Upper lobe of left lung (tissue), 6 donors: ENCODE results near the gene DGLUCY. TPM values are rescaled to one million over a fixed set of nuclear protein-coding genes. Genes with fewer than 3 reads are reported as not detected.

Source experiments
- ATAC-seq, 2 donors: fragments of 200-7000 bp; cut with Tn5 transposase; one replicate each; pipeline ENCODE4 v1.9.1; 2022; ENCODE audit warnings: mild to moderate bottlenecking in 2 of 2, moderate library complexity in 2 of 2; ENCODE audit not compliant: low FRiP score in 2 of 2
- DNase-seq, 2 donors: peaks; one replicate each; pipeline ENCODE4 v3.0.0-alpha.2; 2019 to 2020
- H3K27ac ChIP-seq, 4 donors: fragments of 200-600 bp; sonication (generic); one replicate each; pipeline ENCODE4 v1.5.1; 2016 to 2019
- H3K27me3 ChIP-seq, 4 donors: fragments of 200-600 bp; sonication (generic); one replicate each; pipeline ENCODE4 v1.5.1; 2017 to 2019
- H3K36me3 ChIP-seq, 4 donors: fragments of 200-600 bp; sonication (generic); one replicate each; pipeline ENCODE4 v1.5.1; 2016 to 2019
- H3K4me1 ChIP-seq, 4 donors: fragments of 200-600 bp; sonication (generic); one replicate each; pipeline ENCODE4 v1.5.1; 2018 to 2019
- H3K4me3 ChIP-seq, 4 donors: fragments of 200-600 bp; sonication (generic); one replicate each; pipeline ENCODE4 v1.5.1; 2017 to 2019; ENCODE audit warnings: mild to moderate bottlenecking in 2 of 4, moderate library complexity in 1 of 4
- H3K9me3 ChIP-seq, 4 donors: fragments of 200-600 bp; sonication (generic); one replicate each; pipeline ENCODE4 v1.5.1; 2018 to 2019
- EP300 ChIP-seq, 4 donors: sonication (generic); formaldehyde crosslinking; IDR thresholded peaks; one replicate each; pipeline ENCODE4 v1.5.1; 2017; ENCODE audit warnings: antibody characterized with exemption in 4 of 4, control low read depth in 2 of 4
- POLR2A ChIP-seq, 4 donors: fragments of 450-650 bp; IDR thresholded peaks; one replicate each; pipeline ENCODE4 v1.5.1; 2016 to 2017; ENCODE audit warnings: antibody characterized with exemption in 4 of 4, mild to moderate bottlenecking in 2 of 4
- POLR2AphosphoS5 ChIP-seq, 2 donors: sonication (generic); formaldehyde crosslinking; IDR thresholded peaks; one replicate each; pipeline ENCODE4 v1.5.1; 2017; ENCODE audit warnings: antibody characterized with exemption in 2 of 2
- WGBS, 2 donors: methylation state at CpG; one replicate each; pipeline ENCODE4 v1.1.5; 2017 to 2018; 5-methylcytosine and 5-hydroxymethylcytosine counted together
- total RNA-seq, 6 donors: library from RNA; depleted of rRNA in 4 of 6; stranded (reverse); fragments of >200 nt in 4 of 6; gene quantifications; one replicate each; pipeline versions ENCODE4 v1.1.0 to v1.2.1, GENCODE V29; 2016 to 2021
- TF ChIP-seq, protein P1 (sequence below), 6 experiments: fragments of 450-650 bp in 4 of 6; fragments of 200-600 bp in 2 of 6; sonication (generic) in 2 of 6; IDR thresholded peaks; one replicate each; pipeline ENCODE4 v1.5.1; 2016 to 2019; ENCODE audit warnings: antibody characterized with exemption in 6 of 6
- donor health status: DM: no; HTN: no; CAD: no; lungs with moderate emphysema.
- donor health status: DM: no; HTN: yes; CAD: no; lungs with severe emphysema.

DGLUCY gene
- total RNA-seq, 6 donors from 2014 or later, result 54.7 to 141 (median 80.3) TPM

DNA sequence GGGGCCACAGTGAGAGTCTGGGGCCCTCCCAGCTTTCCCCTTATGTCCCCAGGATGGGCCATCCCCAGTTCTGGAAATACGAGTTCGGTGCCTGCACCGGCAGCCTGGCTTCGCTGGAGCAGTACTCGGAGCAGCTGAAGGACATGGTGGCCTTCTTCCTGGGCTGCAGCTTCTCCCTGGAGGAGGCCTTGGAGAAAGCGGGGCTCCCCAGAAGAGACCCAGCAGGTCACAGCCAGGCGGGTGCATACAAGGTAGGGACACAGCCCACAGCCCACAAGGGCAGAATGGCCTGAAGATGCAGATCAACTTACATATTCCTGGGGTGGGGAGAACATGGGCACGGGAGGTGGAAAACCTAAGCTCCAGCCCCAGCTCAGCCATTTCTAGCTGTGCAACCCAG lies 56.1 kb downstream of the DGLUCY start:
- Histone ChIP-seq H3K27me3 (no peaks in the 10 kb centered on the region), H3K36me3 (peaks cover 24 to 83% (median 58%) of the 10 kb centered on the region in 4 donors), H3K27ac (peak overlapping the region in 3 of 4 donors; percentile 11 to 54 (median 17)), H3K4me3 (no peak overlapping the region), H3K4me1 (peaks cover 0 to 4% (median 0%) of the 10 kb centered on the region in 4 donors), H3K9me3 (no peaks in the 10 kb centered on the region)
- TF ChIP-seq POLR2AphosphoS5 (IDR thresholded peaks at IDR 0.05), result no peak
- no peak for TF ChIP-seq POLR2A (IDR thresholded peaks at IDR 0.05)
- TF ChIP-seq, protein P1, sequence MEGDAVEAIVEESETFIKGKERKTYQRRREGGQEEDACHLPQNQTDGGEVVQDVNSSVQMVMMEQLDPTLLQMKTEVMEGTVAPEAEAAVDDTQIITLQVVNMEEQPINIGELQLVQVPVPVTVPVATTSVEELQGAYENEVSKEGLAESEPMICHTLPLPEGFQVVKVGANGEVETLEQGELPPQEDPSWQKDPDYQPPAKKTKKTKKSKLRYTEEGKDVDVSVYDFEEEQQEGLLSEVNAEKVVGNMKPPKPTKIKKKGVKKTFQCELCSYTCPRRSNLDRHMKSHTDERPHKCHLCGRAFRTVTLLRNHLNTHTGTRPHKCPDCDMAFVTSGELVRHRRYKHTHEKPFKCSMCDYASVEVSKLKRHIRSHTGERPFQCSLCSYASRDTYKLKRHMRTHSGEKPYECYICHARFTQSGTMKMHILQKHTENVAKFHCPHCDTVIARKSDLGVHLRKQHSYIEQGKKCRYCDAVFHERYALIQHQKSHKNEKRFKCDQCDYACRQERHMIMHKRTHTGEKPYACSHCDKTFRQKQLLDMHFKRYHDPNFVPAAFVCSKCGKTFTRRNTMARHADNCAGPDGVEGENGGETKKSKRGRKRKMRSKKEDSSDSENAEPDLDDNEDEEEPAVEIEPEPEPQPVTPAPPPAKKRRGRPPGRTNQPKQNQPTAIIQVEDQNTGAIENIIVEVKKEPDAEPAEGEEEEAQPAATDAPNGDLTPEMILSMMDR (IDR thresholded peaks at IDR 0.05), result no peak
- no peak for TF ChIP-seq EP300 (IDR thresholded peaks at IDR 0.05)
- 99 to 100% methylated on average over 8 of the region's 8 CpGs for WGBS, 2 donors
- DNase-seq (no peak), ATAC-seq (no peak)

DNA sequence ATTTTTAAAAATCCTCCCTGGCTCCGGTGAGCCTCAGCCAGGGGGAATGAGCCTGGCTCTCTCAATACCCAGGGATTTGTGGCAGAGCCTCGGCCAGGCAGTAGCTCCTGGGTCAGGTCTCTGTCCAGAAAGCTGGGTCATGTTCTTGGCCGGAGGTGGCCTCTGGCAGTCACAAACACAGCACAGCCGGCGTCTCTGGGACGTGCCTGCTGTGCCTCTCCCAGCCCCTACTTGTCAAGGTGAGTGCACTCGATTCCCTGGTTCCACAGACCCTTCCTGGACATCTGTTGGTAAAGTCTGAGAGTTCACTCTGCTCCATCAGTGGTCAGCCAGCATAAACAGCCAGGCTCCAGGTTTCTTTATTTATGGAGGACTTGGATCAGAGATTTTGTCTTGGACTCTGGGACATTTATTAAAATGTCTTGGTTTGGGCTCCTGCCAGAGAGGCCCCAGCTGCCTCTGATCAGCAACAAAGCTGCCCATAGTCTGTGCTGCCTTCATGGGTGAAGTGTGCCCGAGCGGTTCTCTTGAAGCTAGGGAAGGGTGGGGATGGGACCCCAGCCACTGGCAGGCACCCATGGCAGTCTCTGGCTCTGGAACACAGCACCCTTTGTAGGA lies 56.7 kb downstream of the DGLUCY start:
- DNase-seq (no peak), ATAC-seq (peak in 1 of 2 donors; percentile 5)
- no peaks in the 10 kb centered on the region for H3K9me3 ChIP-seq
- no peaks in the 10 kb centered on the region for H3K4me1 ChIP-seq
- no peak overlapping the region for H3K4me3 ChIP-seq
- peak overlapping the region; percentile 11 to 54 (median 26) for H3K27ac ChIP-seq
- peaks cover 21 to 76% (median 56%) of the 10 kb centered on the region in 4 donors for H3K36me3 ChIP-seq
- WGBS, 2 donors, result 58 to 64% methylated on average over 5 to 9 of the region's 9 CpGs
- TF ChIP-seq, protein P1 (IDR thresholded peaks at IDR 0.05), result no peak
- no peak for TF ChIP-seq POLR2AphosphoS5 (IDR thresholded peaks at IDR 0.05)
- TF ChIP-seq POLR2A (IDR thresholded peaks at IDR 0.05), result no peak
- TF ChIP-seq EP300 (IDR thresholded peaks at IDR 0.05), result no peak
- no peaks in the 10 kb centered on the region for H3K27me3 ChIP-seq

DNA sequence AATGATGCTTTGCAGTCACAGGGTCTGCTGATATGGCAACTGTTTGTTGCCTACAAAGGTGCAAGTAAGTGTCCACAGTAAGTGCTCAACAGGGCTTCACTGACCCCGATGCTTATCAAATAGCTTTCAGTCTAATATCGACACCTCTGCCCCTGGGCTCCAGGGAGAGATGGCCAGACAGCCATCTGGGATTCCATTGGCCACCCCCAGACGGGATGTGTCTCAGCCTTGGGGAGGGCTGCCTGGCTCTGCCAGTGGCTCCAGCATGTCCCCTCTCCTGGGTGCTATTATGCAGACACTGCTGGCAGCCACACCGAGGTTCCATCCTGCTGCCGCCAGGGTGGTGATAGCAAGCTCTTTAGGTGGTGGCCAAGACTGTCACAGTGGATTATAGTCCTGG lies 57.4 kb downstream of the DGLUCY start:
- no peak overlapping the region for H3K4me3 ChIP-seq
- DNase-seq, result no peak
- peak overlapping the region in 1 of 4 donors; percentile 35 for H3K27ac ChIP-seq
- ATAC-seq, result no peak
- TF ChIP-seq POLR2A (IDR thresholded peaks at IDR 0.05) (no peak), EP300 (IDR thresholded peaks at IDR 0.05) (no peak), POLR2AphosphoS5 (IDR thresholded peaks at IDR 0.05) (no peak)
- TF ChIP-seq, protein P1 (IDR thresholded peaks at IDR 0.05), result no peak
- H3K27me3 ChIP-seq, result no peaks in the 10 kb centered on the region
- H3K36me3 ChIP-seq, result peaks cover 19 to 76% (median 56%) of the 10 kb centered on the region in 4 donors
- 81 to 90% methylated on average over 2 to 5 of the region's 5 CpGs for WGBS, 2 donors
- no peaks in the 10 kb centered on the region for H3K4me1 ChIP-seq
- H3K9me3 ChIP-seq, result no peaks in the 10 kb centered on the region

DNA sequence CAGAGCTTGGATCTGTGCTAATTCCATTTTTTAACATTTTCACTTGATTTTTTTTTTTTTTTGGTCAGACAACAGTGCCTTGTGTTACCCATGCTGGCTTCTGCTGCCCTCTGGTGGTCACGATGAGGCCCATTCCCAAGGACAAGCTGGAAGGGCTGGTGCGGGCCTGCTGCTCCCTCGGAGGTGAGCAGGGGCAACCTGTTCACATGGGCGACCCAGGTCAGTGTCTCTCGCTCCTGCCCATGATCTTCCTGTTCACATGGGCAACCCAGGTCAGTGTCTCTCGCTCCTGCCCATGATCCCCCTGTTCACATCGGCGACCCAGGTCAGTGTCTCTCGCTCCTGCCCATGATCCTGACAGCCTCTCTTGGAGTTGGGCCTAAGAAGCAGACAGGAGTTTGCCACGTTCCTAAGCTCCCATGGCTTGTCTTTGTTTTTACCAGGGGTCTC lies 59.4 kb downstream of the DGLUCY start:
- ATAC-seq (peak; percentile 77 to 81), DNase-seq (peak in 1 of 2 donors; percentile 86)
- Histone ChIP-seq H3K27ac (no peak overlapping the region), H3K9me3 (no peaks in the 10 kb centered on the region), H3K27me3 (no peaks in the 10 kb centered on the region), H3K4me1 (peaks cover 0 to 8% (median 6%) of the 10 kb centered on the region in 4 donors), H3K36me3 (peaks cover 8 to 63% (median 44%) of the 10 kb centered on the region in 4 donors), H3K4me3 (no peak overlapping the region)
- 46 to 54% methylated on average over 8 to 10 of the region's 10 CpGs for WGBS, 2 donors
- TF ChIP-seq POLR2AphosphoS5 (IDR thresholded peaks at IDR 0.05) (no peak), EP300 (IDR thresholded peaks at IDR 0.05) (no peak), POLR2A (IDR thresholded peaks at IDR 0.05) (no peak)
- TF ChIP-seq, protein P1 (IDR thresholded peaks at IDR 0.05), result peak; percentile 71 to 87 (median 81)
